PFSK-1 (cell line): ENCODE measurements around the gene PRLR.

Experiments used
- POLR2AphosphoS5 ChIP-seq: IDR thresholded peaks from 2 replicates; pipeline ENCODE4 v1.6.1; 2012; ENCODE audit warnings: low read depth, mild to moderate bottlenecking, control low read depth, low read length, moderate library complexity
- REST ChIP-seq, 2 experiments: IDR thresholded peaks; 2 replicates each; pipeline versions ENCODE4 v1.6.1 to v1.8.0; 2011 to 2012; ENCODE audit warnings: low read depth in 2 of 2, low read length in 2 of 2, control low read depth in 1 of 2, inconsistent platforms in 1 of 2, mild to moderate bottlenecking in 1 of 2, moderate library complexity in 1 of 2; ENCODE audit not compliant: insufficient read depth in 1 of 2
- SIN3A ChIP-seq: IDR thresholded peaks from 2 replicates; pipeline ENCODE4 v1.6.1; 2012; ENCODE audit warnings: mild to moderate bottlenecking, low read length, moderate library complexity, borderline replicate concordance; ENCODE audit not compliant: insufficient read depth
- TAF1 ChIP-seq: IDR thresholded peaks from 2 replicates; pipeline ENCODE4 v1.6.1; 2012; ENCODE audit warnings: low read length, control low read depth, borderline replicate concordance; ENCODE audit not compliant: insufficient read depth

GRCh38 chr5:35045280-35045679 is 185.0 kb downstream of the PRLR start:
- TF ChIP-seq POLR2AphosphoS5 (no peak), REST (IDR thresholded peaks at IDR 0.05; ENCODE audit: insufficient read depth in 1 of 2, low read depth in 2 of 2, low read length in 2 of 2) (no peak), TAF1 (no peak), SIN3A (no peak)
